HG03139 (cell line): ENCODE measurements around the gene FOXP3.
A peak's percentile ranks its signal among the peaks of the same experiment; 100 is the strongest.

ENCODE experiments used
- ATAC-seq: cut with Tn5 transposase; IDR thresholded peaks from one replicate; pipeline ENCODE4 v1.9.1; 2021; ENCODE audit not compliant: unreplicated experiment

FOXP3 gene

DNA sequence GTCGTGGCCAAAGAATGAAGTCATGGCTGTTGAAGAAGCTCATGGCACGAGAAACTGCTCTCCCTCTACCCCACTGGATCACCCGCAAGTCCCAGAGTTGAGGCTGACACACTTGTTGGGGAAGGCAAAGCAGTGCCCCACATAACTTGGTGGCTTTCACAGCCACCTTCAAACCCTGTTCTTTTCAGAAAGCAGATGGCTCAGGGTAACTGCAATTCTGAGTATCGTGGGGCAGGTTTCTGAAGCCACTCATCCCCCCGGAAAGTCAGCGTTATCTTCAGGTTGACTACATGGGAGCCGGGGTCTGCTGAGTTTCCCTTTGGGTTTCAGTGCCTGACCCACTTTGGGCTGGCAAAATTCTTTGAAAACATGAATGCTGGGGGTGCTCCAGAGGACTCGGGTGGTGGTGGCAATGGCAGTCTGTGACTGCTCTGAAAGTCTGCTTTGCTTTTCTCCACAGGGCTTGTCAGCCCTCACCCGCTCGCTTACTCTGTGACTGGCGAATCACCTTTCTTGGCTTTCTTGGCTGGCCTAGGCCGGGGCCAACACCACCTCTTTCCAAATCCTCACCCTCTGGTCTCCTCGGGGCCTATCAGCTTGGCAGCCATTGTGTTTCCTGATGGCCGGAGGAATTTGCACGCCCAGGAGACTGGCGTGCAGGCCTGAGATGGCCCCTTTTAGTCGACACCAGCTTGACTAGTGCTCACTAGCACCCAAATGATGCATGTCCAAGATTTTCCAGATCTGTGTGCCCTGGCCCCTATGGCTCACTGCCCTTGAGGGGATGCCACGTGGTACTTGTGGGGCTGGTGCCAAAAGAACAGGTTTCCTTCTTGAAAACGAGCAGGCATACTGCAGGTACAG lies 12.4 kb upstream of the FOXP3 start:
- no peak for ATAC-seq

DNA sequence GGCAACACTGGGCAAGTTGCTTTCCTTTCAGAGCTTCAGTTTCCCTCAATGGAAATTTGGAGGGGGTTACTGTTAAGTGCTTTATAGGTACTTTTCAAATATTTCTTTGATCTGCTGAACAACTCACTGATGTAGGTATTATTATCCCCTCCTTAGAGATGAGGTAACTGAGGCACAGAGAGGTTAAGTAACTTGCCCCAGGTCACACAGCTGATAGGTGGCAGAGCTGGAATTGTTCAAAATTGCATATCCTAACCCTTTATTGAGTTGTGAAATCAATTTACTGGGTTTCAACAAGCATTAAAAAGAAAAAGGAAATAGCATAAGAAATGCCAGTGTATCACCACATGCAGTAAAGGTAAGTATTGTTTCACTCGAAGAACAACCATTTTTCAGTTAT lies 11.7 kb upstream of the FOXP3 start:
- ATAC-seq: no peak

DNA sequence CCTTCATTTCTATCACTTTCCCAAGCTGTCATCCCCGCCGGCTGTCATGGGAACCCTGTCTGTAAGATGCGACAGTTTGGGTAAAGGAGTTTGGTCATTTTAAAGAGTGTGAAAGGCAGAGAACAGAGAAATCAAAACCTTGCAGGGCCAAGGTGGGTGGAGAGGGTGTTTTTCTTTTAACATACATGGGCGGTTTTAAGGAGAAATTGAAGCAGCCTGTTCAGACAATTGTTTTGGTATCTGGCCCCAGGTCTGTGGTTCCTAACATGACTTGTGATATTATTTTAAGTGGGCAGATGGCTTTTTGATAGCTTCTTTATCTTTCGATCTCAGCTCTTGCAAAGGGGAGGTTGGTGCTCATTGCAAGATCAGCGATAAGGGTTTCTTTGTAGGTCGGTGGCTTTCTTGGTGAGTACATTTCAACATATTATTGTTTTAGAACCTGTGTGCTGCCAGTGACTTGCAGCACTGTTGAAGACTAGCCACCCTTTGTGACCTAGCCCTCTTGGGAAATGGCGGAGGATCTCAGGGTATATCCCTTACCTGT lies 8.7 kb upstream of the FOXP3 start:
- no peak for ATAC-seq

DNA sequence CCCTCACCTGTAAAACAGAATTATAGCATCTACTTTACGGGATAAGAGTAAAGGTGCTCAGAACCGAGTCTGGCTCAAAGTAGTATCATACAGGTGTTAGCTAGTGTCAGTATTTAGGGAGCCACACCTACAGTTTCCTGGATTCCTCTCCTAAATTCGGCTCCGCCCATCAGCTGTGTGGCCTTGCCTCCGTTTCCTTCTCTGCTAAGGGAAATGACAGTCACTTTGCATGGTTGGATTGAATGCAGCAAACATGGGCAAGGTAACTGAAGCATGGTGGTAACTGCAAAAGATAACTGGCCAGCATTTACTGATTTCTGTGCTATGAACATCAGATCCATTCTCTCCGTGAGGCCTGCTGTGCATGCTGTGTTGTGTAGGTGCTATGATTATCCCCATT lies 7.9 kb upstream of the FOXP3 start:
- ATAC-seq: no peak

DNA sequence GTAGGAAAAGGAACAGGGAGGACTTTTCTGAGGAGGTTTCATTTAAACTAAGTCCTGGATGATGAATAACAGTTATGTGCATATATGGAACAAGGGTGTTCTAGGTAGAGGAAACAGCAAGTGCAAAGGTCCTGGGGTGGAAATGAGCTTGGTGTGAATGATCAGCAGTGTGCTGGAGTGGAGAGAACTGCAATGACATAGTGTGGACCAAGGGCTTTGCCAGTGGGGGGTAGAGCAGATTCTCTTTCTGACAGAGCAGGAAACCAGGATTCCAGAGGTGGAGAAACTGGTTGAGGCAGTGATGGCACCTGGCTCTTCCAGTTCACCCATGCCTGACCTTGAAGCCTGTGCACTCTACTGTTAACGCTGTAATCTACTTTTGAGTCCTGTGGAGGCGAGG lies 6.8 kb upstream of the FOXP3 start:
- no peak for ATAC-seq

DNA sequence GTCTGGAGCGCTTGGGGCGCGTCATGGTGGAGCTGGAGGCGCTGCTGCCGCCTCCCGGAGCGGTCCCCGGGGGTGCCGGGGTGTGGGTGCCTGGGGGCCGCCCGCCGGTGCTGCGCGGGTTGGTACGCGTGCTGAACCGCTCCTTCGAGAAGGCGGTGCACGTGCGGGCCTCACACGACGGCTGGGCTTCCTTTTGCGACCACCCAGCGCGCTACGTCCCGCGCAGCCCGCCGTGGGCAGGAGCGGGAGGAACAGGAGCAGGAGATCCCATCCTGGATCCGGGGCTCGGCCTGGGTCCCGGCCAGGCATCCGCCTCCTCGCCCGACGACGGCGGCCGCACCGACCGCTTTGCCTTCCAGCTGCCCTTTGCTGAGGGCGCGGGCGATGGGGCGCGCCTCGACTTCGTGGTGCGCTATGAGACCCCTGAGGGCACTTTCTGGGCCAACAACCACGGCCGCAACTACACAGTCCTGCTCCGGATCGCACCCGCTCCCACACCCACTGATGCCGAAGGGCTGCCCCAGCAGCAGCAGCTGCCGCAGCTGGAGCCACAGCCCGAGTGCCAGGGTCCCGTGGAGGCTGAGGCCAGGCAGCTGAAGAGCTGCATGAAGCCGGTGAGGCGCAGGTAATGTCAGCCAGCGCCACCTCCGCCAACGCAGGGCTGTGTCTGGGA lies 5.9 kb upstream of the FOXP3 start:
- no peak for ATAC-seq

DNA sequence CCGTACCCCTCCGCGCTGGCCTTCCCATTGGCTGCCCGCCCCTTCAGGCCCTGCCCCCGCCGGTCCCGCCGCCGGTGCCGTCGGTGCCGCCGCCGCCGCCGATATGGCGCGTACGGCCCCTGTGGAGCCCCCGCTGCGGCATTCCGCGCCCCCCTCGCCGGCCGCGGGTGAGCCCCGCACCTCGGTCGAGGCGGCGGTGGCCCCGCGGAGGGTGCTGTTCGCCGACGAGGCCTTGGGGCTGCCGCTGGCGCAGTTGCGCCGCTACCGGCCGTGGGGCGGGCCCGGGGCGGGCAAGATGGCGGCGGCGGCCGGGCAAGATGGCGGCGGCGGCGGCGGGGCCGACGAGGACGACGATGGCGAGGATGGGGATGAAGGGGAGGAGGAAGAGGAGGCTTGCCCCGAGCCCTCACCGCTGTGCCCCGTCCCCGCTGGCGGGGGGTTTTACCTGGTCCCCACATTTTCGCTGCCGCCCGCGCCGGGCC lies 5.3 kb upstream of the FOXP3 start, which contains the start of gene PPP1R3F:
Gene PPP1R3F, plus strand, starts transcription at position 27 of the 482 bp plus-strand sequence. Its CDS starts 77 bp downstream, at position 104.
- ATAC-seq: peak; percentile 6

DNA sequence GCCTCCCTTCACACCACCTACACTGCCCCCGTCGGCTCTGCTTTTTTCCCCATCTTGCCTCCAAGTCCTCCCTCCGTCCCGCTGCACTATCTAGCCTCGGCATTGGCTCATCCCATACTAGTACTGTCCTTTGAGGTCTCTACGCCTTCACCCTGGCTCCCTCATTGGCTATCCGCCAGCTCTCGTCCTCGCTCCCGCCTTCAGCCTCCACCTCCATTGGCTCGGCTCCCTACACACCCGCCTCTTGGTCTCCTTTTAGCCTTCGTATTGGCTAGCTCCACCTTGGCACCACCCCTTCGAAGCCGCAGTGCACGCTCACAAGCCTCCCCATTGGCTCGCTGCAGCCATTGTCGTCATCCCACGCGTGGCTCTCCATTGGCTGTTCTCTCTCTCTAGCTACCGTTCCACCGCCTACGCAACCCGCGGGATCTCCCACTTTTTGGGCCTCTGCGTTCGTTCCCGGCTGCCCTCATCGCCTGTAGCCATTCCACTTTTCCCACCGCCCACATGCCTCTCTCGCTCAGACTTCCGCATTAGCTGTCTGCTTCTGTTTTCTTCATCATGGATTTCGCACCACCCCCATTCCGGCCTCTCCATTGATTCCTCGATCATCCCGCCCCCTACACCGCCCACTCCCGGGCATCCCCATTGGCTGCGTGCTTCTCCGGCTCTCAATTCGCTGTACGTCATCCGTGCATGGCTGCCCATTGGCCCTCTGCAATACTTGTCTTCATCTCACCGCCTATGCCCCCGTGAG lies 4.7 kb upstream of the FOXP3 start:
- ATAC-seq: peak; percentile 84

DNA sequence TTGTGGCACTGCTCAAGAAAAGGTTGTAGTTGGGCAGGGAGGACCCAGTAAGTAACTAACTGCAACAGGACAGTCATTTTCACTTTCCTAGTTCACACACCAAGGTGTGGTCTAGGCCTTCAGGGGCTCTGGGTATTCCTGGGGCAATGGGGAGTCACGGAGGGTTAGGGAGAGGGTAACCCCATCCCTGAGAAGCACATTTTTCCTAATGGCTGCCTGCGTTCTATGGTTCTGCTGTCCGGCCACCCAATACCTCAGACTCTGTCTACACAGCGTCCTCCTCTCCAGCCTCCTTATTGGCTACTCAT lies 4.1 kb upstream of the FOXP3 start:
- no peak for ATAC-seq

DNA sequence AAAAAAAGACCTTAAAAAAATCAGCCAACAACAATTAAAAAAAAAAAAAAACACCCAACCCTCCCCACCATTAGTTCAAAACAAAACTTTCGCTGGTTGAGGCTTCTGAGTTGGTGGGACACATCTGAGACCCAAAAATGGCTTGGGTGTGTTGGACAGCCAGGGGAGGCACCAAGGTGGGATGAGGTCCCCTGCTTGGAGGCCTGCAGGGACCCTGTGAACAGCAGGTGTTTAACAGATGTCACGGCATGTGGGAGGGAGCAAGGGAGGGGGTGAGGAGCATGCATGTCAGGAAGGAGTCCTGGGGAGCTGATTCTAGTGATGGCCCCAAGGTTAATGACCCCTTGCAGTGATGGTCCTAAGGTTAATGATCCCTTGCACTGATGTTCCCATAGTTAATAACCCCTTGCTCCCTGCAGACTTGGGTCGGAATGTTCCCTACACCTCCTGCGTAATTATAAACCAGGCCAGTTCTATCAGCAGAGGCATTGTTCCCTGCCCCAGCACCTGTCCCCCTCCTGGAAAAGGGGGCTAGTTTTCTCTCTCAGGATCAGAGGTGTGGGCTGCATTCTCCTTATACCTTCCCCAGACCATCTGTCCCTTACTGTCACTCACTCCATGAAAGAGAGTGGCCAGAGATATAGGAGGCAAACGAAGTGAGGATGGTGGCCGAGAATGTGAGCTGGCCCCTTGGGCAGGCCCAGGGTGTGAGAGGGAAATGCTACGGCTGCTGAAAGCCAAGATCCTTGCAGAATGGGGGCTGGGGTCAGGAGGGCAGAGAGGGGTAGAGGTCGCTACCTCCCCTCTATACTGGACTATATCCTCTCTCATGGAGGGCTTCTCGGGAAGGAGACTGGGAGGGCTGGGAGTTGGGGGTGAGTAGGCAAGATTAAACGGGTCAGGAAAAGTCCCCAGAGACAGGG lies 2.3 kb upstream of the FOXP3 start:
- no peak for ATAC-seq

DNA sequence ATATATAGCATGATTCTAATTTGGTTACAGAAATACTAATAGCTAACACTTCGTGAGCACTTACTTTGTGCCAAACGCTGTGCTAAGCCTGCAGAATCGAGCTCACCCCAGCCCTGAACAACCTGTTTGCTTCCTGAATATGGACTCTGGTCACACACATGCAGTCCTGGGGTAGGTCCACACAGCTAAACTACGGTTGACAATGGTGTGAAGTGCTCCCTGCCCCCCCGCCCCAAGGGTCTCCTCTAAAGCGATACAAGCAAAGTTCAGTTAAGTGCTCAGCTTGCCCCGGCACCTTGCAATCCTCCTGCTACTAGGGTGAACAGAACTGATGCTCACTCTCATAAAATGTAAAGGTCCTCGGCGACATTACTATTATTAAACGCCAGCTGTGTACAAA lies 879 bp downstream of the FOXP3 start:
- ATAC-seq: no peak

DNA sequence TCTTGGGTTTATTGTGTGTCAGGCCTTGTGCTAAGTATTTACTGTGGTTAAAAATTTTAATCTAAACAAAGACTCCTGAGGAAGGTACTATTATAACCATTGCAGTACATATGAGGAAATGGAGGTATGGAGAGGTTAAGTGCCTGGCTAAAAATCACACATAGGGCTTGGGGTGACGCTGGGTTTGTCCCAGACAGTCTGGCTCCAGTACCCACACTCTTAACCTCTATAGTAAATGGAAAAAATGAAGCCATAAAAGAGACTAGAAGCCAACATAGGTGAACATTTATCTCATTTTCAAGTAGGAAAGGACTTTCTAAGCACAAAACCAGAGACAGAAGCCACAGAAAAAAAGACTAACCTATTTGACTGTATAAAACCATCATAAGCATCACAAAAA lies 1.9 kb downstream of the FOXP3 start:
- no peak for ATAC-seq

DNA sequence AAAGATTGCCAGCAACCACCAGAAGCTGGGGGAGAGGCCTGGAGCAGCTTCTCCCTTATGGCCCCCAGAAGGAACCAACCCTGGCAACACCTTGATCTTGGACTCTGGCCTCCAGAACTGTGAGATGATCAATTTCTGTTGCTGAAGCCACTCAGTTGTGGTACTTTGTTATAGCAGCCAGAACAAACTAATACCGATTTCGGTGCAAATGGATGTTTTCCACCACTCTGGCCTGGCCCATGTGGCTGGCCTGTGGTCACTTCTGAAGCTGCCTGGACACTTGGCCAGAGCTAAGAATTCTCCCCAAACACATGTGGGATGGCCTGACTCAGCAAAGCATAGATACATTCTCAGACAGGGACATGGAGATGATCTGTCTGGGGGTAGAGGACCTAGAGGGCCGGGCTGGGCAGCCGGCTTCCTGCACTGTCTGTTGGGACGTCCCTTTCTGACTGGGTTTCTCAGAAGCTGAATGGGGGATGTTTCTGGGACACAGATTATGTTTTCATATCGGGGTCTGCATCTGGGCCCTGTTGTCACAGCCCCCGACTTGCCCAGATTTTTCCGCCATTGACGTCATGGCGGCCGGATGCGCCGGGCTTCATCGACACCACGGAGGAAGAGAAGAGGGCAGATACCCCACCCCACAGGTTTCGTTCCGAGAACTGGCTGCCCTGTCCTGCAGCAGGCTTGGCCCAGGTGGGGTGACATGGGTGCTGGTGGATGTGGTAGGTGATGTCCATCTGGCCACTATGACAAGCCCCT lies 4.1 kb downstream of the FOXP3 start:
- ATAC-seq: no peak

DNA sequence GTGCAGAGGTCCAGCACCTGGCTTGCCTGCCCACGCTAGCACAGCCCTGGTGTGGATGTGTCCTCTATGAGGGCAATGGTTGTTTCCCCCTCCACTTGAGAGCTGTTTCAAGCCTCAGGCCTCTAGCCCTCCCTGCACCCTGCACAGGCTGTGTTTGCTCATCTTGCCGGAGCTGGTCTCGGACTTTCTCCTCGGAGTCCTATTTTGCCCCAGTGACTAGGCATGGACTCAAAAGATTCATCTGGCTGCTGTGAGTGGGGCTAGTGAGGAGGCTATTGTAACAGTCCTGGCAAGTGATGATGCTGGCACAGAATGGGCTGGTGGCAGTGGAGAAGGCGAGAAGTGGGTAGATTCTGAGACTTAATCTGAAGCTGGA lies 5.8 kb downstream of the FOXP3 start:
- ATAC-seq: no peak

DNA sequence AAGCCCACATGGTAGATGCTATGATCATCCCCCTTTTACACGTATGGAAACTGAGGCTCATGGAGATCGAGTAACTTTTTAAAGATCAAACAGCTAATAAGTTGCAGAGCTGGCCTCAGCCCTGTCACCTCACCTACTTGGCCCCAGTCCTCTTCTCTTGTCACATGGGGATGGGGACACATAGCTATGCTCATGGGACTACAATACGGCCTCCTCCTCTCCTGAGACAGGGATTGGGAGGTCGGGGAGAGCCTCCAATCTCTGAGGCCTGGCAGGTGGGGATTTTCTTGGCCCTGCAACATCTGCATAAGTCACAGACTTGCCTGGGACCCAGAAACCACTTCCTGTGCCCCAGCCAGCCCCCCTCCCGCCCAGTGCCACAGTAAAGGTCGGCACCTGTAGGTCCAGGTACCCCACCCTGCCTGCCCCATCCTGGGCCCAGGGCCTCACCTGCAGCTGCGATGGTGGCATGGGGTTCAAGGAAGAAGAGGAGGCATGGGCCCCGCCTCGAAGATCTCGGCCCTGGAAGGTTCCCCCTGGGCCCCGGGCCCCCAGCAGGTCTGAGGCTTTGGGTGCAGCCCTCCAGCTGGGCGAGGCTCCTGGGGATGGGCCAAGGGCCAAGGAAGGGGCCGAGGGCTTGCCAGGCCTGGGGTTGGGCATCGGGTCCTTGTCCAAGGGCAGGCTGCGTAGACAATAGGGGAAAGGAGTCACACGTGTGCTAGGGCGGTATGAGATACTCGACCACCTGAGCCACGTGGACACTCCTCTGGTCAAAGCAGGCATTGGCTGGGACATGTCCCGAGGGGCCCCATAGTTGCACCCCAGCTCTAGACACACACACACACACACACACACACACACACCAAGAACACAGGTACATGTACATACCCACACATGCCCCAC lies 6.4 kb downstream of the FOXP3 start:
- ATAC-seq: no peak

DNA sequence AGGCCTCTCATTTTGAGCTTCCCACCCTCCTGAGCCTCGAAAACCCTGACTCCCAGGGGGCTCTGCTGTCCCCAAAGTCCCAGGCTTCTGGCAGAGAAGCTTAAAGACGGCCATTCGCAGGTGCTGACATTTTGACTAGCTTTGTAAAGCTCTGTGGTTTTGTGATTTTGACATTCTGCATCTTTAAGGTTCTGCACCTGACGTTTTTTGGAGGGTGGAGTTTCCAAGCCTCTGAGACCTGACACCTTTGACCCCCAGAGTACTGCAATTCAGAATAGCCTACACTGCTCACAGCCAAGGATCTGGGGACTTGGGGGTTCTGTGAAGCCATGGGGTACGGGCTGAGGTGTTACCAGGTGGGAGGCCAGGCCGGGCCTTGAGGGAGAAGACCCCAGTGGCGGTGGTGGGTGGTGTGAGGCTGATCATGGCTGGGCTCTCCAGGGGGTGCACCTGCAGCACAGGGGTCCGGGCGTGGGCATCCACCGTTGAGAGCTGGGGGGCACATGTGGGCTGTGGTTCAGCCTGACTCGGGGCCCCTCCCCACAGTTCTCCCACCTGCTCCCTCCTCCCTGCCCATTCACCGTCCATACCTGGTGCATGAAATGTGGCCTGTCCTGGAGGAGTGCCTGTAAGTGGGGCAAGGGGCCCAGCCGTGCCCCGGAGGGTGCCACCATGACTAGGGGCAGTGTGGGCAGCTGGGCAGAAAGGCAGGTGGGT lies 7.3 kb downstream of the FOXP3 start:
- ATAC-seq: no peak

DNA sequence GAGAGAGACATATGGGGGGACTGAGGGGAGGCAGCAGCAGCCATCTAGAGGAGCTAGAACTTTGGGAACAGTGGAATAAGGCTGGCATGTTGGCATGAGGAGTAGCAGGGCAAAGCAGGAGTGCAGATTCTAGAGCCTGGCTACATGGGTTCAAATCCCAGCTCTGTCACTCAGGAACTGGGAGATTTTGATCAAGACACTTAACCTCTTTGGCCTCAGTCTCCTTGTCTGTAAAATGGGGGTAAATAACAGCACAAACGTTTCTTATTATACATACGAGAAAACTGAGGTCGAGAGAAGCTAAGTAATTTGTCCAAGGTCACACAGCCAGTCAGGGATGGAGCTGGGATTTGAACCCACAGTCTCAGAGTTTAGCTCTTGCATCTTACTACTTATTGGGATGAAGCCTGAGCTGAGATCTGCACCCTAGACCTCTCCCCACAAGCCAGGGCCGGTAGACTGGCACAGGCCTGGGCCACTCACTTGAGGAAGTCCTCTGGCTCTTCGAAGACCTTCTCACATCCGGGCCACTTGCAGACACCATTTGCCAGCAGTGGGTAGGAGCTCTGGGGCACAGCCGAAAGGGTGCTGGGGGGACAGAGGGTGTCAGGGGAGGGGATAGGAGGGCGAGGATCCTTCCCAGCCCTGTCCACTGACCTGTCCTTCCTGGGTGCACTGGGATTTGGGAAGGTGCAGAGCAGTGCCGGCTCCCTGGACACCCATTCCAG lies 8.1 kb downstream of the FOXP3 start:
- ATAC-seq: no peak
